H1 (cell line): ENCODE data around the gene SPPL2B. TPM values are rescaled to one million over a fixed set of nuclear protein-coding genes. Genes with fewer than 3 reads are reported as not detected.

ENCODE experiments used
- CTCF ChIA-PET: fragments of 300-600 bp; sonication (Branson Sonifier 250); formaldehyde crosslinking; loops from one replicate; lab custom pipeline; 2021; ENCODE audit not compliant: partially characterized antibody; lab: Charles Lee
- POLR2A ChIA-PET: fragments of 300-600 bp; sonication (Branson Sonifier 250); formaldehyde crosslinking; loops from one replicate; lab custom pipeline; 2021; ENCODE audit warnings: inconsistent platforms; ENCODE audit not compliant: partially characterized antibody; lab: Charles Lee
- DNase-seq, 2 experiments: peaks; one replicate each; pipeline versions ENCODE4 v3.0.0 to v3.0.0-alpha.2; 2010 to 2022; ENCODE audit warnings: low spot score in 2 of 2, low read depth in 1 of 2, mixed read lengths in 1 of 2
- FAIRE-seq: peaks from 2 replicates; lab custom pipeline; 2011; peaks lifted over from hg19 to GRCh38; lab: Jason Lieb, UNC
- H2AFZ ChIP-seq: 2 replicates; pipeline ENCODE4 v1.8.1; 2012; ENCODE audit warnings: low read length, inconsistent platforms
- H2AK5ac ChIP-seq: 2 replicates; pipeline ENCODE4 v1.6.1; 2013; ENCODE audit warnings: low read depth, low read length
- H2BK120ac ChIP-seq: replicated peaks from 2 replicates; pipeline ENCODE3; 2013; ENCODE audit warnings: low read depth, low read length, inconsistent platforms
- H2BK12ac ChIP-seq: 2 replicates; pipeline ENCODE4 v1.6.1; 2013; ENCODE audit warnings: low read depth, low read length
- H2BK15ac ChIP-seq: 2 replicates; pipeline ENCODE4 v1.6.1; 2013; ENCODE audit warnings: low read length
- H2BK20ac ChIP-seq: 2 replicates; pipeline ENCODE4 v1.6.1; 2013; ENCODE audit warnings: low read length
- H2BK5ac ChIP-seq: 2 replicates; pipeline ENCODE4 v1.6.1; 2013; ENCODE audit warnings: low read depth, low read length
- H3K14ac ChIP-seq: 2 replicates; pipeline ENCODE4 v1.6.1; 2013; ENCODE audit warnings: inconsistent platforms; ENCODE audit not compliant: insufficient read length
- H3K18ac ChIP-seq: 2 replicates; pipeline ENCODE4 v1.6.1; 2013; ENCODE audit warnings: low read length; ENCODE audit errors: extremely low read depth
- H3K23ac ChIP-seq: 2 replicates; pipeline ENCODE4 v1.6.1; 2013; ENCODE audit warnings: inconsistent platforms; ENCODE audit not compliant: insufficient read length
- H3K23me2 ChIP-seq: 2 replicates; pipeline ENCODE4 v1.6.1; 2013; ENCODE audit warnings: low read depth, low read length
- H3K27ac ChIP-seq: 2 replicates; pipeline ENCODE4 v1.6.1; 2011; ENCODE audit warnings: low read depth, low read length, inconsistent platforms
- H3K27me3 ChIP-seq, 4 experiments: replicated peaks in 1 of 4; 1 replicate in 1 of 4; 2 replicates in 3 of 4; pipeline versions ENCODE4 v1.6.1 to v1.8.1; 2011 to 2013; ENCODE audit warnings: low read length in 3 of 4, mild to moderate bottlenecking in 3 of 4, inconsistent platforms in 2 of 4, mixed read lengths in 2 of 4, moderate library complexity in 1 of 4; ENCODE audit not compliant: control insufficient read depth in 3 of 4, insufficient read depth in 3 of 4; ENCODE audit errors: extremely low read depth in 1 of 4
- H3K36me3 ChIP-seq, 4 experiments: 2 replicates each; pipeline versions ENCODE4 v1.6.1 to v1.8.1; 2011 to 2013; ENCODE audit warnings: mild to moderate bottlenecking in 4 of 4, low read length in 3 of 4, moderate library complexity in 2 of 4, control low read depth in 1 of 4, inconsistent platforms in 1 of 4; ENCODE audit not compliant: insufficient read depth in 4 of 4, control insufficient read depth in 2 of 4
- H3K4ac ChIP-seq: replicated peaks from 2 replicates; pipeline ENCODE3; 2013; ENCODE audit warnings: low read length, low read depth, mixed read lengths, inconsistent platforms; ENCODE audit not compliant: insufficient read length
- H3K4me1 ChIP-seq, 4 experiments: replicated peaks in 1 of 4; 1 replicate in 1 of 4; 2 replicates in 3 of 4; pipeline versions ENCODE4 v1.6.1 to v1.8.1; 2011 to 2013; ENCODE audit warnings: low read length in 3 of 4, inconsistent platforms in 2 of 4, mixed read lengths in 1 of 4; ENCODE audit not compliant: insufficient read depth in 4 of 4, control insufficient read depth in 3 of 4
- H3K4me2 ChIP-seq, 2 experiments: 2 replicates each; pipeline versions ENCODE4 v1.6.1 to v1.8.1; 2011 to 2013; ENCODE audit warnings: low read depth in 2 of 2, low read length in 2 of 2, control low read depth in 1 of 2, inconsistent platforms in 1 of 2, mild to moderate bottlenecking in 1 of 2; ENCODE audit not compliant: insufficient read depth in 1 of 2
- H3K4me3 ChIP-seq, 4 experiments: fragments of 200-600, 300-600 bp in 1 of 4; sonication (generic), shearing (Covaris generic), sonication (Bioruptor Twin) in 1 of 4; 2 replicates each; pipeline versions ENCODE4 v1.5.1 to v1.8.1; 2011 to 2016; ENCODE audit warnings: low read length in 4 of 4, low read depth in 3 of 4, control low read depth in 2 of 4, inconsistent platforms in 2 of 4, mild to moderate bottlenecking in 2 of 4, mixed read lengths in 1 of 4, moderate library complexity in 1 of 4; ENCODE audit not compliant: insufficient read depth in 2 of 4; ENCODE audit errors: extremely low read depth in 1 of 4
- H3K56ac ChIP-seq: replicated peaks from 2 replicates; pipeline ENCODE3; 2013; ENCODE audit warnings: low read depth, mild to moderate bottlenecking, mixed read lengths, low read length, inconsistent platforms; ENCODE audit not compliant: insufficient read length
- H3K79me1 ChIP-seq: 2 replicates; pipeline ENCODE4 v1.6.1; 2013; ENCODE audit warnings: low read depth, low read length, control low read depth
- H3K79me2 ChIP-seq, 2 experiments: 2 replicates each; pipeline versions ENCODE4 v1.6.1 to v1.8.1; 2012 to 2013; ENCODE audit warnings: low read length in 2 of 2, mild to moderate bottlenecking in 2 of 2, inconsistent platforms in 1 of 2; ENCODE audit not compliant: insufficient read depth in 2 of 2, control insufficient read depth in 1 of 2
- H3K9ac ChIP-seq, 4 experiments: replicated peaks in 1 of 4; 1 replicate in 1 of 4; 2 replicates in 3 of 4; pipeline versions ENCODE4 v1.6.1 to v1.8.1; 2011 to 2013; ENCODE audit warnings: low read depth in 3 of 4, low read length in 3 of 4, control low read depth in 2 of 4, mild to moderate bottlenecking in 2 of 4, moderate library complexity in 2 of 4, inconsistent platforms in 1 of 4; ENCODE audit errors: extremely low read depth in 1 of 4
- H3K9me3 ChIP-seq, 2 experiments: 2 replicates each; pipeline versions ENCODE4 v1.6.1 to v1.8.1; 2012 to 2013; ENCODE audit warnings: mild to moderate bottlenecking in 2 of 2, moderate library complexity in 2 of 2, control low read depth in 1 of 2, inconsistent platforms in 1 of 2, low read depth in 1 of 2, low read length in 1 of 2, mixed read lengths in 1 of 2; ENCODE audit not compliant: insufficient read depth in 2 of 2
- H4K20me1 ChIP-seq, 2 experiments: replicated peaks in 1 of 2; 2 replicates each; pipeline versions ENCODE3 to v1.8.1; 2011 to 2013; ENCODE audit warnings: inconsistent platforms in 2 of 2, low read length in 2 of 2, mild to moderate bottlenecking in 1 of 2; ENCODE audit not compliant: insufficient read depth in 2 of 2, control insufficient read depth in 1 of 2
- H4K5ac ChIP-seq: 2 replicates; pipeline ENCODE4 v1.6.1; 2013; ENCODE audit warnings: low read length, low read depth, mixed read lengths, inconsistent platforms; ENCODE audit not compliant: insufficient read length
- H4K8ac ChIP-seq: 2 replicates; pipeline ENCODE4 v1.8.0; 2013; ENCODE audit warnings: mild to moderate bottlenecking, moderate library complexity, low read length, inconsistent platforms; ENCODE audit not compliant: insufficient read depth; ENCODE audit errors: extremely low read depth
- H4K91ac ChIP-seq: replicated peaks from 2 replicates; pipeline ENCODE3; 2013; ENCODE audit warnings: low read length, mixed read lengths, inconsistent platforms; ENCODE audit not compliant: insufficient read length
- CEBPB ChIP-seq: IDR thresholded peaks from 2 replicates; pipeline ENCODE4 v1.6.1; 2012; ENCODE audit warnings: low read depth, low read length
- CHD2 ChIP-seq: IDR thresholded peaks from 2 replicates; pipeline ENCODE4 v1.6.1; 2012; ENCODE audit warnings: low read length, improper control_type of control experiment
- EZH2 ChIP-seq: fragments of 200-600 bp; sonication (generic); IDR thresholded peaks from 2 replicates; pipeline ENCODE4 v1.7.1; 2012; ENCODE audit warnings: low read depth, mild to moderate bottlenecking, moderate library complexity, low read length, inconsistent platforms; ENCODE audit not compliant: severe bottlenecking
- FOSL1 ChIP-seq: IDR thresholded peaks from 2 replicates; pipeline ENCODE4 v1.6.1; 2011; ENCODE audit warnings: mild to moderate bottlenecking, low read depth, low read length, moderate library complexity; ENCODE audit not compliant: insufficient read depth
- GABPA ChIP-seq: IDR thresholded peaks from 2 replicates; pipeline ENCODE4 v1.6.1; 2011; ENCODE audit warnings: mild to moderate bottlenecking, low read length, moderate library complexity, borderline replicate concordance; ENCODE audit not compliant: insufficient read depth
- JUN ChIP-seq: IDR thresholded peaks from 2 replicates; pipeline ENCODE4 v1.6.1; 2011; ENCODE audit warnings: low read depth, mild to moderate bottlenecking, improper control_type of control experiment, low read length
- MAFK ChIP-seq: IDR thresholded peaks from 2 replicates; pipeline ENCODE4 v1.6.1; 2012; ENCODE audit warnings: low read depth, mild to moderate bottlenecking, improper control_type of control experiment, low read length
- POLR2A ChIP-seq, 2 experiments: IDR thresholded peaks; 1 replicate in 1 of 2; 2 replicates in 1 of 2; pipeline ENCODE4 v1.6.1; 2011; ENCODE audit warnings: low read depth in 2 of 2, low read length in 2 of 2, mild to moderate bottlenecking in 2 of 2; ENCODE audit errors: control extremely low read depth in 1 of 2
- POLR2AphosphoS5 ChIP-seq: IDR thresholded peaks from 2 replicates; pipeline ENCODE4 v1.6.1; 2011; ENCODE audit warnings: low read depth, low read length
- RAD21 ChIP-seq, 2 experiments: IDR thresholded peaks in 1 of 2; conservative IDR thresholded peaks in 1 of 2; 2 replicates each; pipeline ENCODE4 v1.6.1; 2011; ENCODE audit warnings: low read depth in 2 of 2, low read length in 2 of 2, improper control_type of control experiment in 1 of 2, inconsistent platforms in 1 of 2, mild to moderate bottlenecking in 1 of 2, moderate library complexity in 1 of 2
- RXRA ChIP-seq: IDR thresholded peaks from 2 replicates; pipeline ENCODE4 v1.6.1; 2011; ENCODE audit warnings: low read depth, mild to moderate bottlenecking, low read length, moderate library complexity; ENCODE audit not compliant: insufficient read depth
- SIN3A ChIP-seq, 2 experiments: IDR thresholded peaks in 1 of 2; conservative IDR thresholded peaks in 1 of 2; 2 replicates each; pipeline ENCODE4 v1.6.1; 2011 to 2012; ENCODE audit warnings: low read length in 2 of 2, improper control_type of control experiment in 1 of 2, low read depth in 1 of 2, mild to moderate bottlenecking in 1 of 2
- TCF12 ChIP-seq: IDR thresholded peaks from 2 replicates; pipeline ENCODE4 v1.6.1; 2011; ENCODE audit warnings: low read depth, mild to moderate bottlenecking, low read length
- YY1 ChIP-seq: IDR thresholded peaks from 2 replicates; pipeline ENCODE4 v1.6.1; 2011; ENCODE audit warnings: low read depth, mild to moderate bottlenecking, low read length
- WGBS, 2 experiments: shearing (Covaris generic) in 1 of 2; methylation state at CpG; one replicate each; pipeline versions ENCODE4 v1.1.6 to v1.1.7; 2013 to 2015; ENCODE audit warnings: low lambda C conversion rate in 2 of 2, mixed read lengths in 2 of 2, inconsistent platforms in 1 of 2, low coverage in 1 of 2, missing lambda C conversion rate in 1 of 2; ENCODE audit not compliant: insufficient replicate concordance in 2 of 2, insufficient coverage in 1 of 2, insufficient read length in 1 of 2; ENCODE audit errors: extremely low coverage in 1 of 2, missing lambda C conversion rate in 1 of 2; 5-methylcytosine and 5-hydroxymethylcytosine counted together
- polyA plus RNA-seq, 7 experiments: library from polyadenylated mRNA; depleted of rRNA in 3 of 7; stranded (reverse) in 5 of 7; unstranded in 2 of 7; fragments of >200 nt in 5 of 7; fragments of 200-250 nt in 2 of 7; gene quantifications; 1 replicate in 5 of 7; 2 replicates in 1 of 7; 4 replicates in 1 of 7; pipeline versions ENCODE4 v1.2.1 to v1.2.3, GENCODE V29; 2011 to 2013; ENCODE audit warnings: missing spikeins in 2 of 7, mixed read lengths in 2 of 7
- total RNA-seq: library from RNA; stranded (reverse); fragmentation: NEBNext Ultra II Directional; extraction: Animal tissue kit (Norgen Biotek cat#: 25700); gene quantifications from 2 replicates; pipeline ENCODE4 v1.2.1, GENCODE V29; 2021
- TF ChIP-seq, protein P1 (sequence below): IDR thresholded peaks from 2 replicates; pipeline ENCODE4 v1.6.1; 2012; ENCODE audit warnings: inconsistent platforms

SPPL2B gene
- total and polyA plus RNA-seq, 2 of the 8 experiments (the other 6 are each of a cell fraction or from before 2014, with no cell fraction given), result 34.8 to 55.7 TPM

DNA sequence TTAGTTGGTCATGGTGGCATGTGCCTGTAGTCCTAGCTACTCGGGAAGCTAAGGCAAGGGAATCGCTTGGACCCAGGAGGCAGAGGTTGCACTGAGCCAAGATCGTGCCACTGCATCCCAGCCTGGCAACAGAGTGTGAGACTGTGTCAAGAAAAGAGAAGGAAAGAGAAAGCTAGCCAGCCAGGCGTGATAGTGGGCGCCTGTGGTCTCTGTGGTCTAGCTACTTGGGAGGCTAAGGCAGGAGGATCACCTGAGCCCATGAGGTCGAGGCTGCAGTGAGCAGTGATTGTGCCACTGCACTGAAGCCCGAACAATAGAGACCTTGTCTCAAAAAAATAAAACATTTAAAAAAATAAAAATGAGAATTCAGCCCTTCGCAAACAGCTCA is 65.6 kb downstream of the SPPL2B start:
- H4K5ac ChIP-seq, result no peak overlapping the region
- no peak overlapping the region for H3K18ac ChIP-seq
- no peaks in the 10 kb centered on the region for H3K9me3 ChIP-seq
- no peak overlapping the region for H3K4me3 ChIP-seq
- H3K56ac ChIP-seq, result no peak overlapping the region
- H3K4me2 ChIP-seq, result no peak overlapping the region
- no peaks in the 10 kb centered on the region for H4K20me1 ChIP-seq
- H2BK15ac ChIP-seq, result no peak overlapping the region
- H3K27ac ChIP-seq, result no peak overlapping the region
- no peak overlapping the region for H2BK5ac ChIP-seq
- no peaks in the 10 kb centered on the region for H3K79me2 ChIP-seq
- FAIRE-seq (no peak), DNase-seq (no peak)
- no peak overlapping the region; a peak in 1 of 7 replicates for H3K9ac ChIP-seq
- H3K4me1 ChIP-seq, result no peaks in the 10 kb centered on the region
- no peaks in the 10 kb centered on the region for H3K36me3 ChIP-seq
- H3K4ac ChIP-seq, result no peak overlapping the region
- WGBS, 2 experiments, result 78% methylated on average over 8 of the region's 8 CpGs; no CpG with 5 or more reads in 1 of the 2 experiments
- ChIA-PET POLR2A (interaction anchor here (0.6 to 1.5 kb wide), 3 partner anchors 25 to 82 kb away, joined by 3 to 6 read pairs (median 3); no protein-coding TSS in a partner anchor), CTCF (interaction anchor here (0.8 to 3.6 kb wide), 12 partner anchors 22 to 268 kb away, joined by 3 to 29 read pairs (median 4); no protein-coding TSS in a partner anchor)
- H2AFZ ChIP-seq, result no peak overlapping the region
- H3K23ac ChIP-seq, result no peak overlapping the region
- H4K91ac ChIP-seq, result no peak overlapping the region
- H2AK5ac ChIP-seq, result no peak overlapping the region
- H3K23me2 ChIP-seq, result no peaks in the 10 kb centered on the region
- no peak overlapping the region for H4K8ac ChIP-seq
- H3K79me1 ChIP-seq, result no peaks in the 10 kb centered on the region
- no peak overlapping the region for H3K14ac ChIP-seq
- no peak overlapping the region for H2BK12ac ChIP-seq
- H3K27me3 ChIP-seq, result no peaks in the 10 kb centered on the region
- no peak overlapping the region for H2BK120ac ChIP-seq
- H2BK20ac ChIP-seq, result no peak overlapping the region
- TF ChIP-seq CEBPB (no peak), RXRA (no peak), CHD2 (no peak), JUN (no peak), POLR2AphosphoS5 (no peak), MAFK (no peak), GABPA (no peak), FOSL1 (no peak), TCF12 (no peak), YY1 (no peak), EZH2 (no peak), RAD21 (IDR thresholded peaks at IDR 0.05 in 1 of 2, conservative IDR thresholded peaks at IDR 0.05 in 1 of 2; ENCODE audit: low read depth in 2 of 2, low read length in 2 of 2) (no peak), POLR2A (IDR thresholded peaks at IDR 0.05; ENCODE audit: control extremely low read depth in 1 of 2, low read depth in 2 of 2, low read length in 2 of 2) (no peak), SIN3A (conservative IDR thresholded peaks at IDR 0.05 in 1 of 2, IDR thresholded peaks at IDR 0.05 in 1 of 2; ENCODE audit: low read depth in 1 of 2, low read length in 2 of 2) (no peak)
- TF ChIP-seq, protein P1, sequence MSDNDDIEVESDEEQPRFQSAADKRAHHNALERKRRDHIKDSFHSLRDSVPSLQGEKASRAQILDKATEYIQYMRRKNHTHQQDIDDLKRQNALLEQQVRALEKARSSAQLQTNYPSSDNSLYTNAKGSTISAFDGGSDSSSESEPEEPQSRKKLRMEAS, result no peak
